ENCODE results near the gene TNRC6B.
"Not testable (repeated sequence)": the region's sequence is repeated elsewhere in the genome, so short reads cannot be mapped to it uniquely, and the experiment has no call there.

Gene TNRC6B

GRCh38 chr22:40364431-40364830, 186.7 kb downstream of the TNRC6B start:
- no peak for DNase-seq (ENCODE audit: low spot score)

GRCh38 chr22:40366068-40366467, 188.3 kb downstream of the TNRC6B start:
- no peak for DNase-seq (ENCODE audit: low spot score)

DNA sequence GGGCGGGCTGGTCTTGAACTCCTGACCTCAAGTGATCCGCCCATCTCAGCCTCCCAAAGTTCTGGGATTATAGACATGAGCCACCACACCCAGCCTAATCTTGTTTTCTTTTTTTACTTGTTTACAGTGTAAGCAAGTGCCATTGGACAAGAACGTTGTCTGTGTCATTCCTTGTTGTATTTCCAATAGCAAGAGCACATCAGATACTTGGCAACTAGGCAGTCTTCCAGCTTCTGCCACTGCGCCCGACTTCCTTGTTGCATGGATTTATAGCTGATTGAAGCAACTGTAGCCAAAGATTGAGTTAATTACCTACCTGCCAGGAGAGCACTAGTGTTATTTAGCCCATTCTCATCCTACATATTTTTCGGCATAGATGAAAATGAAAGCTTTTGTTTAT, 189.6 kb downstream of the TNRC6B start:
- no peak for DNase-seq (ENCODE audit: low spot score)

DNA sequence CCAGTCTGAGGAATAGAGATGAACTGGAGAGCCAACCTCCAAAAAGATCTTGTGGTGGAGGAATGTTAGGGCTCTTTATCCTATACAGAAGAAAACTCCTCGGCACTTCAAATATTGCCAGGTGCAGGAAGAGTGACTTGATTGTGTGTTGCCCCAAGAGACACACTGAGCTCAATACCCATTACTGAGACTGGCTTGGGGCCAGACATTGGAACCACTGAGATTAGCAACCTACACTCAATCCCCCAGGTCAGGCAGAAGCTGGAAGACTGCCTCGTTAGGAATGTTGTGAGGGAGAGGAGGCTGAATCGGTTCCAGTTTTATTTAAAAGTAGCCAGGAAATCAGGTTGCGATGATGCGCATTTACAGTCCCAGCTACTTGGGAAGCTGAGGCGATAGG, 190.3 kb downstream of the TNRC6B start:
- no peak for DNase-seq (ENCODE audit: low spot score)

- no peak for DNase-seq (ENCODE audit: low spot score)
These were observed 191.1 kb downstream of the TNRC6B start for GRCh38 chr22:40368836-40369235.

- DNase-seq (ENCODE audit: low spot score) = no peak
These were observed 196.8 kb downstream of the TNRC6B start for GRCh38 chr22:40374567-40374966.

DNA sequence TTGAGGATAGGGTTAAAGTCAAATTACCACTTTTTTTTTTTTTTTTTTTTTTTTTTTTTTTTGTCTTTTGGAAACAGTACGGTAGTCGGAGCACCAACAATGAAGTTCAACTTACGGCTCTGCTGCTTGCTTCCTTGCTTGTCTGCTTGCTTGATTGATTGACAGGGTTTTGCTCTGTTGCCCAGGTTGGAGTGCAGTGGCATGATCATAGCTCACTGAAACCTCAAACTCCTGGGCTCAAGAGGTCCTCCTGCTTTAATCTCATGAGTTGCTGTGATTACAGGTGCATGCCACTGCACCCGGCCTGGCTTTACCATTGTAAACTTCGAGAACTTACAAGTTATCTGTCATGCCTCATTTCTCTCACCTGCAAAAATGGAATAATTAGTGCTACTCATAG, 198.4 kb downstream of the TNRC6B start:
- DNase-seq (ENCODE audit: low spot score) = no peak

GRCh38 chr22:40377931-40378330, 200.2 kb downstream of the TNRC6B start:
- no peak for DNase-seq (ENCODE audit: low spot score)

DNA sequence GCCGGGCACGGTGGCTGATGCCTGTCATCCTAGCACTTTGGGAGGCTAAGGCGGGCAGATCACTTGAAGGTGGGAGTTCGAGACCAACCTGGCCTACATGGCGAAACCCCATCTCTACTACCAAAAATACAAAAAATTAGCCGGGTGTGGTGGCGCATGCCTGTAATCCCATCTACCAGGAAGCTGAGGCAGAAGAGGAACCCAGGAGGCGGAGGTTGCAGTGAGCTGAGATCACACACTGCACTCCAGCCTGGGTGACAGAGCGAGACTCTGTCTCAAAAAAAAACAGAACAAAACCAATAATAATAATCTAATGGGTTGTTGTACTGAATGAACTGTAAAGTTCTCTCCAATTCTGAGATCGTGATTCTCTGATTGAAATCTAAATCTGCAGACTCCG, 200.7 kb downstream of the TNRC6B start:
- not testable (repeated sequence) for DNase-seq (ENCODE audit: low spot score)

GRCh38 chr22:40381461-40381860, 203.7 kb downstream of the TNRC6B start:
- DNase-seq (ENCODE audit: low spot score) = no peak

- DNase-seq (ENCODE audit: low spot score) = no peak
These were observed 206.2 kb downstream of the TNRC6B start for GRCh38 chr22:40383905-40384304.

GRCh38 chr22:40385036-40385782, 207.5 kb downstream of the TNRC6B start:
- no peak for DNase-seq (ENCODE audit: low spot score)
